Nephron (organoid): ENCODE measurements around the gene SH3TC1.
A peak's percentile ranks its signal among the peaks of the same experiment; 100 is the strongest.

ENCODE experiments used
- H3K27ac Mint-ChIP-seq, 3 experiments: 2 replicates each; pipeline ENCODE4 v1.8.0; 2020; ENCODE audit warnings: mixed read lengths in 3 of 3, mild to moderate bottlenecking in 2 of 3, moderate library complexity in 1 of 3
- H3K27me3 Mint-ChIP-seq: 2 replicates; pipeline ENCODE4 v1.8.0; 2021; ENCODE audit warnings: low read depth, mild to moderate bottlenecking, moderate library complexity, mixed read lengths
- H3K36me3 Mint-ChIP-seq: 2 replicates; pipeline ENCODE4 v1.8.0; 2020; ENCODE audit warnings: low read depth, mixed read lengths
- H3K4me1 Mint-ChIP-seq: 2 replicates; pipeline ENCODE4 v1.8.0; 2020; ENCODE audit warnings: mixed read lengths
- H3K4me3 Mint-ChIP-seq, 3 experiments: 2 replicates each; pipeline ENCODE4 v1.8.0; 2020; ENCODE audit warnings: mild to moderate bottlenecking in 3 of 3, mixed read lengths in 3 of 3, moderate library complexity in 2 of 3
- H3K9me3 Mint-ChIP-seq: 2 replicates; pipeline ENCODE4 v1.8.0; 2020; ENCODE audit warnings: mixed read lengths
- TF ChIP-seq, protein P1 (sequence below), 3 experiments: fragments of 200-600 bp; sonication (generic); IDR thresholded peaks; one replicate each; pipeline ENCODE4 v1.5.0; 2021; ENCODE audit warnings: antibody characterized with exemption in 3 of 3; ENCODE audit not compliant: unreplicated experiment in 3 of 3

SH3TC1 gene

DNA sequence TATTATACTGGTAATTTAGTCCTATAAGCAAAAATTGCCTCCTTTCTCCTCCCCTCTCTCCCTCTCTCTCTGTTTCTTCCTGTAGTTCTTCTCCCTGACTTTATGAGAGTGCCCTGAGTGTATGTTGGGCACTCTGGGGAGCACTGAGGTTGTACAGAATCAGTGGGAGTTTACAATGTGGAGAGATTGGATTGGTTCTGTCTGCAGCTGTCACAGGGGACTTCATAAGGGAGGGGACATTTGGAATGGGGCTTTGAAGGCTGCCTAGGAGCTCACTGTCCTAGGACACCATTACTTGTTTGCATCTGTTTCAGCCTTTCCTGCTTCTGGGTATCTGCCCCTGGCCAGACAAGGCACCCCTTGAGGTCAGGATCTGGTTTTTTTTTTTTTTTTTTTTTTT lies 22.9 kb downstream of the SH3TC1 start:
- Mint-ChIP-seq H3K27me3 (peaks cover 6% of the 10 kb centered on the region), H3K36me3 (peaks cover 12% of the 10 kb centered on the region), H3K4me1 (peaks cover 45% of the 10 kb centered on the region), H3K4me3 (no peak overlapping the region), H3K9me3 (no peaks in the 10 kb centered on the region), H3K27ac (peak overlapping the region; percentile 3 to 59 (median 19))
- TF ChIP-seq, protein P1, sequence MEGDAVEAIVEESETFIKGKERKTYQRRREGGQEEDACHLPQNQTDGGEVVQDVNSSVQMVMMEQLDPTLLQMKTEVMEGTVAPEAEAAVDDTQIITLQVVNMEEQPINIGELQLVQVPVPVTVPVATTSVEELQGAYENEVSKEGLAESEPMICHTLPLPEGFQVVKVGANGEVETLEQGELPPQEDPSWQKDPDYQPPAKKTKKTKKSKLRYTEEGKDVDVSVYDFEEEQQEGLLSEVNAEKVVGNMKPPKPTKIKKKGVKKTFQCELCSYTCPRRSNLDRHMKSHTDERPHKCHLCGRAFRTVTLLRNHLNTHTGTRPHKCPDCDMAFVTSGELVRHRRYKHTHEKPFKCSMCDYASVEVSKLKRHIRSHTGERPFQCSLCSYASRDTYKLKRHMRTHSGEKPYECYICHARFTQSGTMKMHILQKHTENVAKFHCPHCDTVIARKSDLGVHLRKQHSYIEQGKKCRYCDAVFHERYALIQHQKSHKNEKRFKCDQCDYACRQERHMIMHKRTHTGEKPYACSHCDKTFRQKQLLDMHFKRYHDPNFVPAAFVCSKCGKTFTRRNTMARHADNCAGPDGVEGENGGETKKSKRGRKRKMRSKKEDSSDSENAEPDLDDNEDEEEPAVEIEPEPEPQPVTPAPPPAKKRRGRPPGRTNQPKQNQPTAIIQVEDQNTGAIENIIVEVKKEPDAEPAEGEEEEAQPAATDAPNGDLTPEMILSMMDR (IDR thresholded peaks at IDR 0.05; ENCODE audit: unreplicated experiment in 3 of 3): no peak

DNA sequence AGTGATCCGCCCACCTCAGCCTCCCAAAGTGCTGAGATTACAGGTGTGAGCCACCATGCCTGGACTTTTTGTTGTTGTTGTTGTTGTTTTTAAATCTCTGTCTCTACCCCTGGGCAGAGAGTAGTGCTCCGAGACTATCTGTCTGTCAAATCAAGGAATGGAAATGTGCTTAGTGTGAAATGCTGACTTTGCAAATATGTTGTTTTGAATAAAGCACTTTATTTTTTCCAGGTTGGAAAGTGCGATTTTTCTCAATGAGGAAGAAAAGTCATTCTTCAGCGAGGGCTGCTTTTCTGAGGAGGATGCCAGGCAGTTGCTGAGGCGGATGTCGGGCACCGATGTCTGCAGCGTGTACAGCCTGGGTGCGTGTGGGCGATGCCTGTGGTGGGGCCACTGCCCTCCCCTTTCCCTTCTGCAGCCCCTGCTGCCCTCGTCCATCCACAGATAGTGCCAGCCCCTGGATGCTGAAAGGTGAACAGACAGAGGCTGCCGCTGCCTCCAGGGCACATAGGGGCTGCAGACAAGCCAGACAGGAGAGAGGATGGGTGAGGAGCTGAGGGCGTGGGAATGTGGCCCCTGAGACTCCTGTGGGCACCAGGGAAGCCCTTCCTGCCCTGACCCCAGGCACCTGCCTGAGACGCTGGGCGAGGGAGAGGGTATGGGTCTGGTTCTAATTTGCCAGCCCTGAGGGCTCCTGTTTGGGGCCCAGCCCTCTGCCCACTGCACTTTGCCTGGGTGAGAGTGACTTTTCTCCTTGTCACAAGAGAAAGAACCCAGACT lies 23.7 kb downstream of the SH3TC1 start:
- Mint-ChIP-seq H3K27me3 (peaks cover 6% of the 10 kb centered on the region), H3K4me1 (peaks cover 45% of the 10 kb centered on the region), H3K4me3 (no peak overlapping the region), H3K27ac (peak overlapping the region in 1 of 3 experiments; percentile 34), H3K36me3 (peaks cover 12% of the 10 kb centered on the region), H3K9me3 (no peaks in the 10 kb centered on the region)
- TF ChIP-seq, protein P1 (IDR thresholded peaks at IDR 0.05; ENCODE audit: unreplicated experiment in 3 of 3): no peak

DNA sequence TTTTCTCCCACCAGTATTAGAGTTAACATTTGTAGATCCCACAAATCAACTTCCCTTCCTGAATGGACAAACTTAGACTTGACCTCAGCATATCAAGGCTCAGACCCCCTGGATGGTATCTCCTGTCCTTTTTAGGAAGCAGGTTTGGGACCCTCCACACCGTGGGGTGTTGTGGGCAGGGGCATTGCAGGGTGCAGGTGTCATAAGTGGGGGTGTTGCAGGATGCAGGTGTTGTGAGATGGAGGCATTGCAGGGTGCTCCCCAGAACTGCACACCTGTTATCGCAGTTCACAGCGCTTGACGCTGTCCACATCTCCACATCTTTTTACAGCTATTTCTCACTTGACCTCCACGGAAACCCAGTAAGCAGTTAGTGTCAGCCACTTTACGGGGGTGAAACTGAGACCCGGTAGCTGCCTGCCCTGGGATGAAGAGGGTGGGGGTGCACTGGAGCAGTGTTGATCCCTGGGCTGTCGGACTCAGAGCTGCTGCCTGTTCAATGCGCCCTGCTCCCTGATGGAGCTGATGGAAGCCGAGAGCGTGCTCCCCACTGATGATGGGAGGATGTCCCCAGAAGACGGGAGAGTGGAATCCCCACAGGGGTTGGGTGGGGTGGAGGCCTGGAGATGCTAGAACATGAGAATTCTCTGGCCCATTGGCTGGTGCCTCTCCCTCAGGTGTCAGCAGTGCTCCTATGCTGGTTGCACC lies 25.3 kb downstream of the SH3TC1 start:
- H3K9me3 Mint-ChIP-seq: no peaks in the 10 kb centered on the region
- peaks cover 6% of the 10 kb centered on the region for H3K27me3 Mint-ChIP-seq
- TF ChIP-seq, protein P1 (IDR thresholded peaks at IDR 0.05; ENCODE audit: unreplicated experiment in 3 of 3): no peak
- peaks cover 45% of the 10 kb centered on the region for H3K4me1 Mint-ChIP-seq
- no peak overlapping the region for H3K4me3 Mint-ChIP-seq
- H3K36me3 Mint-ChIP-seq: peaks cover 12% of the 10 kb centered on the region
- H3K27ac Mint-ChIP-seq: peak overlapping the region; percentile 23 to 58 (median 49)

DNA sequence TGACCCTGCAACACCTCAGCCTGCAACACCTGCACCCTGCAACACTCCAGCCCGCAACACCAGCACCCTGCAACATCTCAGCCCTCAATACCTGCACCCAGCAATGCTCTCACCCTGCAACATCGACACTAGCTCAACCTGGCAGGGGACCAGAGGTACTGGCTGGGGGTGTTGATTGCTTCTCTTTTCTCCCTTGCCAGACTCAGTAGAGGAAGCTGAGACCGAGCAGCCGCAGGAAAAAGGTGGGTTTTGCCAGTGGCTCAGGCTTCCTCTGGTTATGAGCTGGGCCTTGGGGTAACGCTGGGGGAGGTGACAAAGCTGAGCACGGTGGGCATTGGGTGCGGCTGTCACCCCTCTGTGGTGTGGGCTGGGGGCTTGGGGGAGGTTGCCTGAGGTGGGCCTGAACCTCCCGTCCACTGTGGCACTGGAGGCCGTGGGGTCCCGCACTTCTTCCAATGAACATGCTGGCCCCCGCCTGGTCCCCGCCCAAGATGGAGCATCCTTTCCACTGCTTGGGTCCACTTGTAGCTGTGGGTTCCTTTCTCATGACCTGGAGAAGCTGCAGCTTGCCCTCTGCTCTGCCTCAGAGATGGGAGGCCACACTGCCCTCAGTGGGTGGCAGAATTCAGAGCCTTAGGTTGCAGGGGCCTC lies 26.0 kb downstream of the SH3TC1 start:
- H3K4me3 Mint-ChIP-seq: no peak overlapping the region
- TF ChIP-seq, protein P1 (IDR thresholded peaks at IDR 0.05; ENCODE audit: unreplicated experiment in 3 of 3): no peak
- H3K4me1 Mint-ChIP-seq: peaks cover 40% of the 10 kb centered on the region
- H3K27me3 Mint-ChIP-seq: peaks cover 6% of the 10 kb centered on the region
- peak overlapping the region in 2 of 3 experiments; percentile 58 to 79 for H3K27ac Mint-ChIP-seq
- H3K9me3 Mint-ChIP-seq: no peaks in the 10 kb centered on the region
- H3K36me3 Mint-ChIP-seq: peaks cover 7% of the 10 kb centered on the region

DNA sequence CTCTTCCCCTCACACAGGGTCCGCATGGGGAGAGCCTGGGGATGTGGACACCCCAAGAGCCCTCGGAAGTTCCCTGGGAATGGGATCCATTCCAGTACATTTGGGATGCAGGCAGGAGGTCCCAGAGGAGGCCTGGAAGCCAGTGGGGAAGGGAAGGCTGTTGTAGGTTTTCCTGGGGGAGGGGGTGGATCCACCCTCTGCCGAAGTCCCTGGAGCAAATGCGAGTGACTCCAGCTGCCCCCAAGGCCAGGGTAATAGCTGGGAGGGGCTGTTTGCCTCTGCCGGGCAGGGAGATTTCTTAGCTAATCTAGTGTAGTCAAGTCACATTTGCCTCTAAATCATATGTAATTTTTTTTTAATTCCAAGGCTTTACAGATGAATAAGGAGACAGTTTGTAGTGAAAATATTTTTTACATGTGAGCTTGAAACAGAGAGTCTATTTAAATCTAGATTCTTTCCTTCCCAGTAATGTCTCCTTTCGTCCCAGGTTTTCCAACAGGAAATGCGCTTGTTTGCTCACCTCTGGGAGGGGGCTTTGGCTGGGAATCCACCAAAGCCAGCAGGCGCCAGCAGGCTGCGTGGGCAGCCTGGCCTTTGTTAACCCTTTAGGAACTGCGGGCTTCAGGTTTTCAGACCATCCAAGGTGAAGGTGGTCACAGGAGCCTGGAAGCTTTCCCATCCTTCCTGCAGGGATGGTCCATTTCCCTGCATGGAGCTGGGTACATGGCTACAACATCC lies 26.8 kb downstream of the SH3TC1 start:
- no peak overlapping the region for H3K4me3 Mint-ChIP-seq
- peaks cover 7% of the 10 kb centered on the region for H3K36me3 Mint-ChIP-seq
- TF ChIP-seq, protein P1 (IDR thresholded peaks at IDR 0.05; ENCODE audit: unreplicated experiment in 3 of 3): no peak
- H3K9me3 Mint-ChIP-seq: no peaks in the 10 kb centered on the region
- H3K27ac Mint-ChIP-seq: peak overlapping the region; percentile 79 to 88 (median 84)
- peaks cover 43% of the 10 kb centered on the region for H3K4me1 Mint-ChIP-seq
- H3K27me3 Mint-ChIP-seq: peaks cover 10% of the 10 kb centered on the region
